Thyroid gland (tissue), 4 donors: ENCODE measurements around the gene HSPB6.
"Not testable (repeated sequence)": the region's sequence is repeated elsewhere in the genome, so short reads cannot be mapped to it uniquely, and the experiment has no call there.

Experiments used
- CTCF ChIP-seq, 6 experiments: fragments of 200-600 bp in 3 of 6; fragments of 450-650 bp in 3 of 6; sonication (generic) in 3 of 6; IDR thresholded peaks; one replicate each; pipeline ENCODE4 v1.5.1; 2016 to 2019; ENCODE audit warnings: antibody characterized with exemption in 6 of 6, mild to moderate bottlenecking in 2 of 6, inconsistent platforms in 1 of 6, moderate library complexity in 1 of 6
- POLR2A ChIP-seq, 2 donors: fragments of 450-650 bp; IDR thresholded peaks; one replicate each; pipeline ENCODE4 v1.6.1; 2017; ENCODE audit warnings: antibody characterized with exemption in 2 of 2, mild to moderate bottlenecking in 2 of 2, moderate library complexity in 1 of 2

GRCh38 chr19:35795564-35795963, 38.7 kb upstream of the HSPB6 start:
- not testable (repeated sequence) for TF ChIP-seq CTCF, POLR2A (IDR thresholded peaks at IDR 0.05)
